ENCODE data around the gene UGT1A10.
"Not testable (repeated sequence)": the region's sequence is repeated elsewhere in the genome, so short reads cannot be mapped to it uniquely, and the experiment has no call there.

UGT1A10 gene

GRCh38 chr2:233604826-233605225 is 31.4 kb upstream of the UGT1A10 start:
- no peak for TF ChIP-seq CTCF (IDR thresholded peaks at IDR 0.05)

GRCh38 chr2:233605680-233606079 is 30.6 kb upstream of the UGT1A10 start:
- TF ChIP-seq CTCF (IDR thresholded peaks at IDR 0.05), result no peak

- no peak for TF ChIP-seq CTCF (IDR thresholded peaks at IDR 0.05)
These were observed 25.0 kb upstream of the UGT1A10 start for GRCh38 chr2:233611284-233611683.

- not testable (repeated sequence) for TF ChIP-seq CTCF (IDR thresholded peaks at IDR 0.05)
These were observed 18.8 kb upstream of the UGT1A10 start, which contains the start of gene UGT1A8 for GRCh38 chr2:233617476-233617875. Gene UGT1A8 (plus strand): TSS chr2:233617633. CDS start chr2:233617708, 75 bp downstream.

GRCh38 chr2:233620204-233620603 is 16.0 kb upstream of the UGT1A10 start:
- no peak for TF ChIP-seq CTCF (IDR thresholded peaks at IDR 0.05)

GRCh38 chr2:233627331-233628025 is 8.8 kb upstream of the UGT1A10 start:
- no peak for TF ChIP-seq CTCF (IDR thresholded peaks at IDR 0.05)

GRCh38 chr2:233638836-233639235 is 2.6 kb downstream of the UGT1A10 start:
- TF ChIP-seq CTCF (IDR thresholded peaks at IDR 0.05), result no peak

- TF ChIP-seq CTCF (IDR thresholded peaks at IDR 0.05), result no peak
These were observed 3.6 kb downstream of the UGT1A10 start for GRCh38 chr2:233639860-233640259.
